ENCODE measurements around the gene PMPCA.

PMPCA gene

DNA sequence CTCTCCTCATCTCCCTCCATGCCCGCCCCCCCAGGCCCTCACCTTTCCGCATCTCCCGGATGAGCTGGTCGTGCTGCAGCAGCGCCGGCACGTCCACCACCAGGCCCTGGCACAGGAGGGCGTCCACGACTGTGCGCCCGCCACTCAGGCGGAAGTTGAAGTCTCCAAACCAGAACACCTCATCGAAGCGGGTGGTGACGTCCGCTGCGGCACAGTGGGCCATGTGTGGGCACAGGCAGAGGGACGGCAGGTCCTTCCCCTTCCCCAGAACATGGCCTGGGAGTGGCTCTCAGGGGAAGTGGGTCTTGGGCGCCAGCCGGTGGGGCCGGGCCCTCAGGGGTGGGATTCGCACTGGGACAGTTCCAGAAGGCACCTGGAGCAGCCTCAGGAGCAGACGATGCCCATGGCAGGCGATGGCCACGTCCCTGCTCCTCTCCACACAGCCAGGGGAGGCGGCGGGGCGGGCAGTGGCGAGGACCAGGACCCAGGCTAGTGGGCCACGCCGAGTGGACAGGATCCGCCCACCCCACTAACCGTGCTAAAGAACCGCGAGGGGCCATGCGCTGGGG, 21.4 kb downstream of the PMPCA start:
- TF ChIP-seq CTCF (IDR thresholded peaks at IDR 0.05; ENCODE audit: low read depth, low read length, missing control alignments): no peak
- H3K4me3 ChIP-seq (ENCODE audit: low read depth, low read length): no peak overlapping the region

GRCh38 chr9:136432591-136432990, 22.1 kb downstream of the PMPCA start:
- TF ChIP-seq CTCF (IDR thresholded peaks at IDR 0.05; ENCODE audit: low read depth, low read length, missing control alignments): no peak
- H3K4me3 ChIP-seq (ENCODE audit: low read depth, low read length): no peak overlapping the region
- no peak for DNase-seq (ENCODE audit: low read depth)

More for the DNA sequence above, 21.4 kb downstream of the PMPCA start:
- DNase-seq (ENCODE audit: low read depth): no peak

GRCh38 chr9:136433043-136433715, 22.7 kb downstream of the PMPCA start:
- TF ChIP-seq CTCF (IDR thresholded peaks at IDR 0.05; ENCODE audit: low read depth, low read length, missing control alignments): no peak
- DNase-seq (ENCODE audit: low read depth): no peak
- no peak overlapping the region for H3K4me3 ChIP-seq (ENCODE audit: low read depth, low read length)

GRCh38 chr9:136433849-136434579, 23.6 kb downstream of the PMPCA start:
- no peak for TF ChIP-seq CTCF (IDR thresholded peaks at IDR 0.05; ENCODE audit: low read depth, low read length, missing control alignments)
- DNase-seq (ENCODE audit: low read depth): no peak
- no peak overlapping the region for H3K4me3 ChIP-seq (ENCODE audit: low read depth, low read length)

- H3K4me3 ChIP-seq (ENCODE audit: low read depth, low read length): no peak overlapping the region
- TF ChIP-seq CTCF (IDR thresholded peaks at IDR 0.05; ENCODE audit: low read depth, low read length, missing control alignments): no peak
- DNase-seq (ENCODE audit: low read depth): no peak
Measured at GRCh38 chr9:136434580-136435169, 24.2 kb downstream of the PMPCA start.

GRCh38 chr9:136436055-136436634, 25.7 kb downstream of the PMPCA start:
- DNase-seq (ENCODE audit: low read depth): no peak
- TF ChIP-seq CTCF (IDR thresholded peaks at IDR 0.05; ENCODE audit: low read depth, low read length, missing control alignments): no peak

More at GRCh38 chr9:136436055-136436634, 25.7 kb downstream of the PMPCA start:
- no peak overlapping the region for H3K4me3 ChIP-seq (ENCODE audit: low read depth, low read length)

Measured in GM12864 (cell line).